C4-2B (cell line): ENCODE measurements around the gene CPA2.

ENCODE experiments used
- CTCF ChIP-seq: fragments of 450-650 bp; conservative IDR thresholded peaks from 2 replicates; pipeline ENCODE4 v1.5.1; 2017; ENCODE audit warnings: mild to moderate bottlenecking
- ZFX ChIP-seq: fragments of 450-650 bp; IDR thresholded peaks from 2 replicates; pipeline ENCODE4 v1.6.1; 2017

- TF ChIP-seq CTCF = no peak
- no peak for TF ChIP-seq ZFX
These were observed 10.0 kb upstream of the CPA2 start for GRCh38 chr7:130256704-130257103.
